ENCODE data around the gene RIPK4.
"Not testable (repeated sequence)": the region's sequence is repeated elsewhere in the genome, so short reads cannot be mapped to it uniquely, and the experiment has no call there.

Gene RIPK4

GRCh38 chr21:41712730-41713129, 54.1 kb downstream of the RIPK4 start:
- DNase-seq: no peak

- no peak for DNase-seq
Observed at GRCh38 chr21:41712201-41712600, 54.7 kb downstream of the RIPK4 start.

DNA sequence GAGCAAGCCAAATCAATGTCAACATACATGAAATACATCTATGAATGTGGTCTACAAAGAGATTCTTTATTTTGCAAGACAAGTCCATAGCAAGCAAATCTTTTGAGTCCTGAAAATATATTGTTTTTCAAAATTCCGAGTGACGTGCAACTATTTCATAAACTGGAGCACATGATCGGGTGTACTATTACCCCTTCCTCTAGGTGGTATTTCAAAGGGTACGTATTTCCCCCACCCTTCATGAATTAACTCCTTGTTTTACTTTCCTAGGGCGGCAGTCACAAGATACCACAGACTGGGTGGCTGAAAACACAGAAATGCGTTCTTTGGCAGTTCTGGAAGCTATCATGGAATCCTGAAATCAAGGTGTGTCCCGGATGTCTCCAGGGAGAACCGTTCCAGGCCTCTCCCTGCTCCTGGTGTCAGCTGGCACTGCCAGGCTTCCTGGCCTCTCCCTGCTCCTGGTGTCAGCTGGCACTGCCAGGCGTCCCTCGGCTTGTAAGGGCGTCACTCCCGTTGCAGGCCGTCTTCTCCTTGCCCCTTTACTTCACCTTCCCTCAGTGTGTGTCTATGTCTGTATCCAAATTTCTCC, 55.3 kb downstream of the RIPK4 start:
- no peak for DNase-seq

GRCh38 chr21:41710823-41711160, 56.1 kb downstream of the RIPK4 start:
- DNase-seq: no peak

DNA sequence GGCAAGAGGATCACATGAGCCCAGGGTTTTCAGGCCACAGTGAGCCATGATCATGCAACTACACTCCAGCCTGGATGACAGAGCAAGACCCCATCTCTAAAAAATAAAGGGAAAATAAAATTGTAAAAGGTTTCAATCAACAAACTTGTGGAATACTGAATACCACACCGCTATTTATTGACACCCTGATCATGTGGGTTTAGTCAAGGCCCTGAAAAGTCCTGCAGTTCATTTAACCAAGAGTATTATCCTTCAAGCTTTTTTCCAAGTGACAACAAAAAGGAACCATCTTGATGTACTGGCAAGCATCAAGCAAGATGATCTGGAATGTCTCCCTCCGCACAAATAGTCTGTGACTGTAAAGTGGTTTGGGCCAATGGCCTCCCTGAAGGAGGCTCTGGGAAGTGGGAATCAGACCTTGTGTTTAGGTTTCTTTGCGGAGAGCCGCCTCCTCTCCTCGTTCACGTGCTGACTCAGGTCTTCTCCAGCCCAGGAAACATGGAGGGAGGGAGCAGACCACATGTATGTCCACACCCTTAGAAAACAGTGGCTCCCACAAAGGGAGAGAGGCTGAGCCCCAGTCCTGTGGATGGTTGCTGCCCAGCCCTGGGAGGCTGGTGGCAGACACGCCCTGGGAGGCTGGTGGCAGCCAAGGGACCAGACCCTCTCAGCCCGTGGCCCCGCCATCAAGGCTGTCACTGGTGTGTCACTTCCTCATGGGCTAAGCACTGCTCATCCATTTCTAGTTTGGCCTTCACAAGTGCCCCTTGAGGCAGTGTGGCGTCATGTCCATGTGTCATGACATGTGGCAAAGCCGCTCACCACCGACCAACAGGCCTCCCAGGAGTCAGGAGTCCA, 56.7 kb downstream of the RIPK4 start:
- DNase-seq: no peak

DNA sequence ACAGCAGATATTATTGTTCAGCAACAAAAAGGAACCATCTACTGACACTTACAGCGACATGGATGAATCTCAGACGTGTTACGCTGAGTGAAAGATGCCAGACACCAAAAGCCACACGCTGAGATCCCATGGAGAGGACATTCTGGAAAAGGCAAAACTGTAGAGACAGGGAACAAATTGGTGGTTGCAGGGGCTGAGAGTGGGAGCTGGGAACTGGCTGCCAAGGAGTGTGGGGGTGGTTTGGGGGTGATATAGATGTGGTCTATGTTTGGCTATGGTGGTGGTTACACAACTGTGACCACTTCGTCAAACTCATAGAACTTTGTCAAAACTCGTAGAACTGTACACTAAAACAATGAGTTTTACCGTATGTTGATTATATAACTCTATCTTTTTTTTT, 57.7 kb downstream of the RIPK4 start:
- DNase-seq: no peak

DNA sequence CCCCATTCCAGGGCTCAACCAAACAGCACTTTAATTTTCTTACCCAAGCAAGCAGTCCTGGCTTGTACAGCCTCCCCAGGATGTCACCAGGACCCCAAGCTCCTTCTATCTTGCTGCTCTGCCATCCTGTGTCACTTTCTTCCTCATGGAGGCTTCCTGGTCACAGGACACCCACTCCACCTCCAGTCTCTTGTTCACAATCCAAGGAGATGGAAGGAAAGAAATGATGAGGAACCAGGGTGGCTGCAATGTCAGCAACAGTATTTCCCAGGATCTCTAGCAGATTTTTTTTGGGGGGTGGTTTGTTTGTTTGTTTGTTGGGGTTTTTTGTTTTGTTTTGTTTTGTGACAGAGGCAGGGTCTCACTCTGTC, 58.9 kb downstream of the RIPK4 start:
- DNase-seq: no peak

DNA sequence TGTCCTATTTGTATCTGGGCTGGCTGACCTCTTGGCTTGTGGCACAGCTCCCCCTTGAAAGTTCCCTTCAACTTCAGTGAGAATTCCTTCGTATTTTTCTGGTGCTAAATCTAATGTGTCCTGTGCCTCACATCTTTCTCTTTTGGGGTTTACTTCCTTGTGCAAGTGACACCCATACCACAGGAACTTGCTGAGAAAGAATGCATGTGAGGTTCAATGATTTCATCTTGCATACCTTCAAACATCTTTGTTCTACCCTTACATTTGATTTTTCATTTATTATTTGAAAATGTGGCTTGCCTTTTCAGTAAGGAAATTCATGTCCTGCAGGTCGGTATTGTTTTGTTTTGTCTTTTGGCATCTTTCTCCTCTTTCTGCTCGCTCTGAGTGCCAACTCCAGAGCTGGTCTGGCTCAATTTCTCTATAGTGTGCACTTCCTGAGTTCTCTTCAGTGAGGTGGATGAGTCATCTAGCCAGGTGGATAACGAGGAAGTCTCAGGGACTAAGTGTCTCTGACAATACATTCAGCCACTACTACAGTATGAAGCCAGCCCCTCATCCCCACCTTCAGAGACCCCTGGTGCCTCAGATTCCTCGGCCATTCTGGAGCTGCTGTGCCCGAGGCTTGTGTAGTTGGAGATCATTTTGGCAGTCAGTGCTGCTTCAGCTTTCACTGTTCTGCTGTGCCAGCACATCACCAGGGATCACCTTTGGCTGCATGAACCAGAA, 59.5 kb downstream of the RIPK4 start:
- no peak for DNase-seq

DNA sequence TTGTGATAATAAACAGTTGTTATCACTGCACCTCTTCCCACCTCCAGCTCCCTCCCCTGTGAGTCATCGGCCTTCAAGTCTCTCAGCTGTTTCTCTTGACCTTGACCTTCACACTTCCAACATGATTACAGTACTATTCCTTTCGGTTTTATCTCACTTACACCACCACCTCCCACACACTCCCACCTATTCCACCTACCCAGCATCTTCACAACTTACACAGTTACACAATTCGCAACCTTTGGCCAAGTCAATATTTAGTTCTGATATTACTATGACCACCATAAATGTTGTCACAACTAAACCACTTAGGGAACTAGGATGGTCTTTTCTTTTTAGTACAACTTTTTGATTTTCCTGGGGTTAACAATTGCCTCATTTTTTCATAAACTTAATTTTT, 60.2 kb downstream of the RIPK4 start:
- no peak for DNase-seq

- DNase-seq: no peak
Observed at GRCh38 chr21:41706263-41706639, 60.6 kb downstream of the RIPK4 start.

DNA sequence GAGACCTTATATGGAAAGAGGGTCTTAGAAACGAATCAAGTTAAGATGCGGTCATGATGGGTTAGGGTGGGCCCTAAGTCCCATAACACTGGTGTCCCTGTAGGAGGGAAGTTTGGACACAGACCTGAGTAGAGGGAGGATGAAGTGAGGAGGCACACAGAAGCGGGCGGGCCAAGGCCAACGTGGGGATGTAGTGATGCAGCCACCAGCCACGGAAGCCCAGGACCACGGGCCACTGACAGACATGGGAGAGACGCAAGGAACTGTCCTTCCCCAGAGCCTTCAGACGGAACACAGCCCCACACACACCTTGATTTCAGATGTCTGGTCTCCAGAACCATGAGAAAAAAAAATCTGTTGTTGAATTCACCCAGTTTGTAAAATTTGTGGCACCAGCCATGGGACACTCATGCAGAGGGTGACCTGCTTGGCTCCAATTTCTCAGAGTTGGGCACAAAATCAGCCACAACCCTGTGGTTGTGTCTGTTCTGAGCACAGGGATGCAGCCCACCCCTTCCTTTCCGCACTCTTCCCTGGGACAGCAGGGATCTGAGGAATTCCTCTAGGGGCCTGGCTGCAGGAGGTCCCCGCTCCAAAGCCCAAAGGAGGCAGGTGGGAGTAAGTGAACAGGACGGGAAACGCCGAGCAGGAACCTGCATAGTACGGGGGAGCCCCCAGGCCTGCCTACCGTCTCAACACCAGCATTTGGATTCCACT, 61.1 kb downstream of the RIPK4 start:
- DNase-seq: no peak

DNA sequence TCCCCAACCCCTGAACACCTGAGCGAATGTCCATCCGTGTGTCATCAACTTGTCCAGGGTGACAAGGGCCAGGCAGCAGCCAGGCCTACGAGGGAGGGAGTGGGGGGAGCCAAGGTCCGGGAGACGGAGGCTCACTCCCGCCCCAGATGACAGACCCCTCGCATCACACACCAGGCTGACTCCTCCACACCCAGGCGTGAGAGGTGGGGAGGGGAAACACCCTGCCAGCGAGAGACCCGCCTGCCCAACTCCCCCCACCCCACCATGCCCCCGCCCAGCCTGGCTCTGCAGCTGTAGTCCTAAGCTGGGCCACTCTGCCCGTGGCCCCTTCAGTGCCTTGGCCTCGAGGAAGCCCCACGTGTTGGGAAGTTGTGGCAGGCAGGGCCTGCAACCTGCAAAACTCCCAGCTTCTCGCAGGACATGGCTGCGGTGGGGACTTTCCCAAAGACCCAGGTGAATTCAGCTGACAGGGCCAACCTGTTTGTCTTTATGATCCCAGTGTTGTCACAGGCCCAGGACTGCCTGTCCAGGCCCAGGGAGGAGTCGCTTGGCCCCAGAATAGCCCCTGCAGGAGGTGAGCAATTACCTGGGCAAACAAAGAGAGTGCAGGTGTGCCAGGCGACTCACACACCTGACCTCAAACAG, 62.9 kb downstream of the RIPK4 start:
- no peak for DNase-seq

DNA sequence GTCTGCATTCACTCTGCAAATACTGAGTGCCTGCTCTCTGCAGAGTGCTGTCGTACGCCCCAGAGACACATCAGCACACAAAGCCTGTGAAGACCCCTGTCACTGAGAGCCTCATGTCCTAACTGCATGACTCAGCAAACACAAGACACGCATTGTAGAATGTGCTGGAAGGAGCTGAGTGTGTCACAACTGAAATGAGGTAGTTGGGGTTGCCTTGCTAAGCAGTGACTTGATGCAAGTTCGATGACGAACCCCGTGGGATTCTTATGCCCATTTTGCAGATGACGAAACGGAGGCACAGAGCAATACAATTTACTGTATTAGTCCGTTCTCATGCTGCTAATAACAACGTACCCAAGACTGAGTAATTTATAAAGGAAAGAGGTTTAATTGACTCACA, 65.1 kb downstream of the RIPK4 start:
- DNase-seq: no peak

GRCh38 chr21:41699311-41699710, 67.5 kb downstream of the RIPK4 start:
- no peak for DNase-seq

DNA sequence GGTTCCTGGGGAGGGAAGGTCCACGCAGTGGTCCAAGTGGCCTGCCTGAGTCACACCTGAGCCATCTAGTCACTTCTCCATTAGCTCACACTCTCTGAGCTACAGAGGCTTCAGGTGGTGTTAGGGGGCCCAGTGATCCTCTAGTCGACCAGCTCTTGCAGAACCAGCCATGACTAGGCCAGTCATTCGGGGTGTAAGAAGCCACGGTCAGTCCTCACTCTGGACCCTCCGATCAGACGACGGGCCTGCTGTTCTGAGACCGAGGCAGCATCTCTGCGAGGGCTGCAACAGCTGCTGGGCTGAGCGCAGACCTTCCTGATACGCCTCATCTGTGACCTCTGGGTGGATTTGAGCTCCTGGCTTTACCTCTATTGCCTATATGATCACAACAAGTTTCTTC, 68.8 kb downstream of the RIPK4 start:
- DNase-seq: no peak

GRCh38 chr21:41695513-41695912, 71.3 kb downstream of the RIPK4 start:
- DNase-seq: no peak

GRCh38 chr21:41694042-41694441, 72.8 kb downstream of the RIPK4 start:
- DNase-seq: not testable (repeated sequence)

DNA sequence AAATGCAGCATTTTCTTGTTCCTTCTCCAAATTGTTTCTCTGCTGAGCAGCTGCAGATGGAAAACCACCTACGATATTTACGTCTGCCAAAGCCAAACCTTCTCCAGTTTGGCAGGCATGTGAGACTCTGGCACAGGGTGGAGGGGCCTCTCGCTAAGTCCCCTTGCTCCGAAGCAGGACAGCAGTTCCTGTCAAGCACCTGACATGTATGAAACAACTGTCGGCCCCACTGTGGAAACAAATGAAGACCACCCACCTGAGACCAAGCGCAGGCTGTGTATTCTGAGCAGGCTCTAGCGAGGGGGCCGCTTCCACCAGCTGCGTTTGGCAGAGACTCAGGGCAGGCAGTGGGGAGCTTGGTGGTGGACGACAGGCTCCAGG, 74.7 kb downstream of the RIPK4 start:
- no peak for DNase-seq

DNA sequence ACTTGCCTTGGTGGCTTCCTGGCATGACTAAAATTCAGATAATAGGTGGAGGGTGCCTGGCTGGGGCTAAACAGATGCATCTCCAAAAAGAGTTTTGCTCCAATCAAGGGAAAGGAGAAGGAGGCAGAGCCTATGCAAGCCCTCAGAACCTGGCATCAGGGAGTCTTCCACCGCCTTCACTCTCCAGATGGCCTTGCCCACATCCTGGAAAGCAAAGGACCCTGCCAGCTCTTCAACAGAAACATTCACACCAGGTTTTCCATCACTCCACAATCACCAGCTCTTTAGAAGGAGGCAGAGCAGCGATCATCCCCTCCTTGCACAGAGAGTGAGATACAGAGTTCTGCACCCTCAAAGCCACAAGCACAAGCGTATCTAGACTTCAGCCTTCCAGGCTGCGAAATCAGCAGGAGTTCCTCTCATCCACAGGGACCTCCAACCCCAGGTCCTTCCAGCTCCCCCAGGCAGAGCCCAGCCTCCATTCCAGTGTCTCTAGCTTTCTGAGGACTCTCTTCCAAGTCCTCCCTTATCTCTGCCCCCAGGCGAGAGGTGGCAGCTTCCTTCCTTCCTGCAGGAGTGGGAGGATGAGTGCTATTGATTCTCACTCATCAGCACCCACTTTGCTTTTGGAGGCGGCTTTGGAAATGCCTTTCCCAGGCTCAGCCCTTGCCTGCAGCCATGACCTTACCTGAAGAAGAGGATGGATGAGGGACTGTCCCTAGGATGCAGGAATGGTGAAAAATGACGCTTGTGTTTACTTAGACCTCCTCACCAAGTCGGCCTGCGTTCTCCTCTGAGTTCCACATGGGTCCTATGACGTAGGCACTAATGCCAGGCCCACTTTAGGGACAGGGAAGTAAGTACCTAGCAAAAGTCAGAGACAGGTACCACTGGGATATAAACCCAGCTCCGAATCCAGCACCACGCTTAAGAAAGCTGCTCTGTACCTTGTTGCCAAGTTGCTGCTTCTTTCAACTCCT, 75.4 kb downstream of the RIPK4 start:
- no peak for DNase-seq

Data from NCI-H1436 treated with DMSO at 0.1 percent for 48 hours (cell line).